Measurements from ENCODE around the gene LILRB5. TPM values are rescaled to one million over a fixed set of nuclear protein-coding genes. Genes with fewer than 3 reads are reported as not detected.
"Not testable (repeated sequence)": the region's sequence is repeated elsewhere in the genome, so short reads cannot be mapped to it uniquely, and the experiment has no call there.

LILRB5 gene
- total RNA-seq, 1 donor from 2014 or later, result 9.1 TPM

- H3K4me1 ChIP-seq, result no peaks in the 10 kb centered on the region
- no peaks in the 10 kb centered on the region for H3K36me3 ChIP-seq
- DNase-seq (no peak), ATAC-seq (no peak)
- intact Hi-C loops (cut with DNase I), result loop anchor here (5.0 kb wide), 1 partner anchor 67 kb away; no protein-coding TSS in a partner anchor
- no peak overlapping the region for H3K27ac ChIP-seq
- H3K27me3 ChIP-seq, result no peaks in the 10 kb centered on the region
- H3K9me3 ChIP-seq, result no peaks in the 10 kb centered on the region
- TF ChIP-seq CTCF (IDR thresholded peaks at IDR 0.05), result no peak
- no peak overlapping the region for H3K4me3 ChIP-seq
Observed at GRCh38 chr19:54233941-54234340, 23.1 kb downstream of the LILRB5 start.

- intact Hi-C loops (cut with DNase I), result loop anchor here (5.0 kb wide), 1 partner anchor 64 kb away; no protein-coding TSS in a partner anchor
- peak; percentile 99 for ATAC-seq
- H3K9me3 ChIP-seq, result no peaks in the 10 kb centered on the region
- H3K36me3 ChIP-seq, result no peaks in the 10 kb centered on the region
- H3K27me3 ChIP-seq, result no peaks in the 10 kb centered on the region
- H3K4me1 ChIP-seq, result no peaks in the 10 kb centered on the region
- no peak overlapping the region for H3K27ac ChIP-seq
- H3K4me3 ChIP-seq, result no peak overlapping the region
- peak; percentile 93 for DNase-seq
- peak; percentile 95 for TF ChIP-seq CTCF (IDR thresholded peaks at IDR 0.05)
Observed at GRCh38 chr19:54231077-54231931, 25.8 kb downstream of the LILRB5 start.

GRCh38 chr19:54230031-54230430 is 27.0 kb downstream of the LILRB5 start:
- no peak for TF ChIP-seq CTCF (IDR thresholded peaks at IDR 0.05)
- no peaks in the 10 kb centered on the region for H3K36me3 ChIP-seq
- no peaks in the 10 kb centered on the region for H3K4me1 ChIP-seq
- H3K27me3 ChIP-seq, result no peaks in the 10 kb centered on the region
- ATAC-seq, result no peak
- DNase-seq, result no peak
- no peaks in the 10 kb centered on the region for H3K9me3 ChIP-seq
- no peak overlapping the region for H3K27ac ChIP-seq
- no peak overlapping the region for H3K4me3 ChIP-seq
- intact Hi-C loops (cut with DNase I), result loop anchor here (5.0 kb wide), 1 partner anchor 63 kb away; no protein-coding TSS in a partner anchor

- no peaks in the 10 kb centered on the region for H3K9me3 ChIP-seq
- H3K4me1 ChIP-seq, result no peaks in the 10 kb centered on the region
- H3K27ac ChIP-seq, result no peak overlapping the region
- no peak for DNase-seq
- no peak overlapping the region for H3K4me3 ChIP-seq
- no peak for ATAC-seq
- H3K36me3 ChIP-seq, result no peaks in the 10 kb centered on the region
- intact Hi-C loops (cut with DNase I), result no loop called here
- no peaks in the 10 kb centered on the region for H3K27me3 ChIP-seq
- TF ChIP-seq CTCF (IDR thresholded peaks at IDR 0.05), result no peak
Observed at GRCh38 chr19:54229146-54229545, 27.9 kb downstream of the LILRB5 start.

GRCh38 chr19:54224619-54225018 is 32.5 kb downstream of the LILRB5 start:
- H3K27ac ChIP-seq; H3K36me3 ChIP-seq; intact Hi-C loops (cut with DNase I): not testable (repeated sequence)

GRCh38 chr19:54223937-54224281 is 33.2 kb downstream of the LILRB5 start:
- intact Hi-C loops (cut with DNase I); H3K36me3 ChIP-seq; H3K27me3 ChIP-seq; H3K27ac ChIP-seq; DNase-seq; H3K4me3 ChIP-seq; H3K9me3 ChIP-seq; H3K4me1 ChIP-seq: not testable (repeated sequence)
- peak; percentile 10 for ATAC-seq

More at GRCh38 chr19:54224619-54225018, 32.5 kb downstream of the LILRB5 start:
- not testable (repeated sequence) for H3K4me1 ChIP-seq, ATAC-seq, H3K4me3 ChIP-seq, H3K9me3 ChIP-seq, DNase-seq, H3K27me3 ChIP-seq

- H3K27me3 ChIP-seq; H3K9me3 ChIP-seq; DNase-seq; intact Hi-C loops (cut with DNase I); H3K36me3 ChIP-seq; H3K27ac ChIP-seq; H3K4me3 ChIP-seq; H3K4me1 ChIP-seq: not testable (repeated sequence)
- ATAC-seq, result peak; percentile 9
Observed at GRCh38 chr19:54223277-54223936, 33.7 kb downstream of the LILRB5 start.

GRCh38 chr19:54222474-54223276 is 34.4 kb downstream of the LILRB5 start, which contains the start of gene LILRB3:
TSS of gene LILRB3 (minus strand) at chr19:54223007. CDS start at chr19:54222976, 31 bp downstream.
- H3K36me3 ChIP-seq; H3K27me3 ChIP-seq; H3K9me3 ChIP-seq; H3K4me1 ChIP-seq; intact Hi-C loops (cut with DNase I): not testable (repeated sequence)
- DNase-seq (peak; percentile 80), ATAC-seq (peak; percentile 90)
- Histone ChIP-seq H3K27ac (peak within 1 kb of the TSS; percentile 68), H3K4me3 (peak within 1 kb of the TSS; percentile 41)

- H3K9me3 ChIP-seq; H3K27me3 ChIP-seq; DNase-seq; H3K36me3 ChIP-seq; intact Hi-C loops (cut with DNase I); H3K4me1 ChIP-seq; H3K27ac ChIP-seq; ATAC-seq; H3K4me3 ChIP-seq: not testable (repeated sequence)
Observed at GRCh38 chr19:54221947-54222346, 35.1 kb downstream of the LILRB5 start.

Data from upper lobe of right lung (tissue), 1 donor.